ENCODE measurements around the gene PLA2G12A.

DNA sequence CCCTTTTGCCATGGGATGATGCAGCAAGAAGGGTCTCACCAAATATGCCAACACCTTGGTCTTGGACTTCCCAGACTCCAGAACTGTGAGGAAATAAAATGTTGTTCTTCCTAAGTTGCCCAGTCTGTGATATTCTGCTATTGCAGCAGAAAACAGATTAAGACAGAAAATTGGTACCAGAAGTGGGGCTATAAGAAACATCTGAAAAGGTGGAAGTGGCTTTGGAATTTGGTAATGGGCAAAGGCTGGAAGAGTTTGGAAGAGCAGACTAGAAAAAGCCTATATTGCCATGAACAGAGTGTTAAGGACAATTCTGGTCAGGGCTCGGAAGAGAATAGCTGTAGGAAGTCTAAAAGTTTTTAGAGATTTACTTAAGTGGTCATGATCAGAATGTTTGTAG, 54.0 kb downstream of the PLA2G12A start:
- TF ChIP-seq CTCF (conservative IDR thresholded peaks at IDR 0.05 in 1 of 2, IDR thresholded peaks at IDR 0.05 in 1 of 2; ENCODE audit: extremely low read depth in 1 of 2, insufficient read depth in 1 of 2, low read depth in 1 of 2, low read length in 2 of 2) (no peak), EZH2 (IDR thresholded peaks at IDR 0.05; ENCODE audit: borderline replicate concordance, low read length) (no peak)

All from mammary epithelial cell (primary cell).